WTC11 (cell line): ENCODE results near the gene EVC2. TPM values are rescaled to one million over a fixed set of nuclear protein-coding genes. Genes with fewer than 3 reads are reported as not detected.

Experiments used
- ATAC-seq: fragments of 200-7000 bp; cut with Tn5 transposase; 2 replicates; pipeline ENCODE4 v1.10.0; 2021; ENCODE audit warnings: mild to moderate bottlenecking, moderate library complexity
- CTCF ChIA-PET: fragments of 300-600 bp; sonication (Branson Sonifier 250); formaldehyde crosslinking; loops from one replicate; lab custom pipeline; 2021; ENCODE audit warnings: antibody characterized with exemption; lab: Charles Lee
- POLR2A ChIA-PET: fragments of 350-600 bp; sonication (Branson Sonifier 250); formaldehyde crosslinking; loops from one replicate; lab custom pipeline; 2021; ENCODE audit warnings: antibody characterized with exemption; lab: Charles Lee
- DNase-seq: peaks from one replicate; pipeline ENCODE4 v3.0.0; 2021; ENCODE audit warnings: low spot score
- H3K27ac Mint-ChIP-seq: 2 replicates; pipeline ENCODE4 v1.8.0; 2021; ENCODE audit warnings: mixed read lengths
- H3K27me3 Mint-ChIP-seq: 2 replicates; pipeline ENCODE4 v1.8.0; 2021; ENCODE audit warnings: low read depth, mild to moderate bottlenecking, moderate library complexity, mixed read lengths
- H3K36me3 Mint-ChIP-seq: 2 replicates; pipeline ENCODE4 v1.8.0; 2021; ENCODE audit warnings: mixed read lengths
- H3K4me1 Mint-ChIP-seq: 2 replicates; pipeline ENCODE4 v1.8.0; 2022; ENCODE audit warnings: mixed read lengths
- H3K4me3 Mint-ChIP-seq: 2 replicates; pipeline ENCODE4 v1.8.0; 2021; ENCODE audit warnings: mild to moderate bottlenecking, moderate library complexity, mixed read lengths
- H3K9me3 Mint-ChIP-seq: 2 replicates; pipeline ENCODE4 v1.8.0; 2021; ENCODE audit warnings: mixed read lengths
- ARID4B ChIP-seq: sonication (generic); formaldehyde crosslinking; IDR thresholded peaks from 2 replicates; pipeline ENCODE4 v1.8.0; 2023; ENCODE audit warnings: missing genetic modification reagents, mild to moderate bottlenecking, borderline replicate concordance
- CREM ChIP-seq: sonication (generic); formaldehyde crosslinking; IDR thresholded peaks from 2 replicates; pipeline ENCODE4 v1.8.1; 2022; ENCODE audit warnings: mild to moderate bottlenecking, missing genetic modification reagents, moderate library complexity
- E2F4 ChIP-seq: sonication (generic); formaldehyde crosslinking; IDR thresholded peaks from 2 replicates; pipeline ENCODE4 v1.8.1; 2022; ENCODE audit warnings: low read depth, mild to moderate bottlenecking, moderate library complexity, missing genetic modification reagents, borderline replicate concordance
- ESRRA ChIP-seq: sonication (generic); formaldehyde crosslinking; IDR thresholded peaks from 2 replicates; pipeline ENCODE4 v1.8.1; 2022; ENCODE audit warnings: mild to moderate bottlenecking, missing genetic modification reagents, borderline replicate concordance
- GRHL2 ChIP-seq: fragments of 250-450 bp; sonication (Bioruptor Pico); IDR thresholded peaks from 2 replicates; pipeline ENCODE4 v1.8.0; 2022; ENCODE audit warnings: mild to moderate bottlenecking, moderate library complexity; ENCODE audit not compliant: insufficient replicate concordance, severe bottlenecking
- HMGA2 ChIP-seq: fragments of 250-450 bp; sonication (Bioruptor Pico); IDR thresholded peaks from 2 replicates; pipeline ENCODE4 v1.4.0; 2021; ENCODE audit warnings: mild to moderate bottlenecking, moderate library complexity
- HMGXB4 ChIP-seq: sonication (generic); formaldehyde crosslinking; IDR thresholded peaks from 2 replicates; pipeline ENCODE4 v1.8.1; 2023; ENCODE audit warnings: mild to moderate bottlenecking, moderate library complexity, missing genetic modification reagents
- JAZF1 ChIP-seq: fragments of 250-450 bp; sonication (Bioruptor Pico); IDR thresholded peaks from 2 replicates; pipeline ENCODE4 v1.9.0; 2021; ENCODE audit warnings: moderate library complexity, mild to moderate bottlenecking, inconsistent platforms
- JUN ChIP-seq: sonication (generic); formaldehyde crosslinking; IDR thresholded peaks from 2 replicates; pipeline ENCODE4 v1.8.0; 2023; ENCODE audit warnings: mild to moderate bottlenecking, missing genetic modification reagents
- MAX ChIP-seq: sonication (generic); formaldehyde crosslinking; IDR thresholded peaks from 2 replicates; pipeline ENCODE4 v1.8.0; 2022; ENCODE audit warnings: mild to moderate bottlenecking, missing genetic modification reagents
- NFYB ChIP-seq: sonication (generic); formaldehyde crosslinking; conservative IDR thresholded peaks from 2 replicates; pipeline ENCODE4 v1.8.0; 2022; ENCODE audit warnings: low read depth, missing genetic modification reagents
- RORB ChIP-seq: fragments of 250-450 bp; sonication (Bioruptor Pico); IDR thresholded peaks from 2 replicates; pipeline ENCODE4 v1.9.0; 2021; ENCODE audit warnings: mild to moderate bottlenecking
- SMAD3 ChIP-seq: sonication (generic); formaldehyde crosslinking; IDR thresholded peaks from 2 replicates; pipeline ENCODE4 v1.8.0; 2022; ENCODE audit warnings: missing genetic modification reagents, mild to moderate bottlenecking, borderline replicate concordance
- SMAD4 ChIP-seq: sonication (generic); formaldehyde crosslinking; IDR thresholded peaks from 2 replicates; pipeline ENCODE4 v1.8.0; 2022; ENCODE audit warnings: mild to moderate bottlenecking, missing genetic modification reagents
- TEAD4 ChIP-seq: sonication (generic); formaldehyde crosslinking; IDR thresholded peaks from 2 replicates; pipeline ENCODE4 v1.8.0; 2022; ENCODE audit warnings: mild to moderate bottlenecking, missing genetic modification reagents
- ZNF121 ChIP-seq: sonication (generic); formaldehyde crosslinking; IDR thresholded peaks from 2 replicates; pipeline ENCODE4 v1.8.0; 2023; ENCODE audit warnings: missing genetic modification reagents
- ZNF317 ChIP-seq: sonication (generic); formaldehyde crosslinking; IDR thresholded peaks from 2 replicates; pipeline ENCODE4 v1.8.1; 2023; ENCODE audit warnings: low read depth, mild to moderate bottlenecking, moderate library complexity, missing genetic modification reagents, borderline replicate concordance
- ZNF396 ChIP-seq: fragments of 250-450 bp; sonication (Bioruptor Pico); IDR thresholded peaks from 2 replicates; pipeline ENCODE4 v1.8.0; 2021; ENCODE audit warnings: mild to moderate bottlenecking, moderate library complexity, borderline replicate concordance
- ZNF416 ChIP-seq: fragments of 250-450 bp; sonication (Bioruptor Pico); IDR thresholded peaks from 2 replicates; pipeline ENCODE4 v1.9.0; 2021; ENCODE audit warnings: mild to moderate bottlenecking, inconsistent platforms
- ZNF423 ChIP-seq: fragments of 250-450 bp; sonication (Bioruptor Pico); IDR thresholded peaks from 2 replicates; pipeline ENCODE4 v2.1.2; 2022; ENCODE audit warnings: mild to moderate bottlenecking, moderate library complexity
- ZNF512 ChIP-seq: sonication (generic); formaldehyde crosslinking; IDR thresholded peaks from 2 replicates; pipeline ENCODE4 v1.8.1; 2022; ENCODE audit warnings: missing genetic modification reagents, borderline replicate concordance
- ZSCAN18 ChIP-seq: fragments of 250-450 bp; sonication (Bioruptor Pico); IDR thresholded peaks from 2 replicates; pipeline ENCODE4 v2.1.2; 2022; ENCODE audit warnings: mild to moderate bottlenecking, moderate library complexity
- total RNA-seq: library from RNA; stranded (reverse); gene quantifications from 3 replicates; pipeline ENCODE4 v1.2.3, GENCODE V29; 2021

Gene EVC2
- total RNA-seq, 1 experiment from 2014 or later = 4.8 TPM

- POLR2A ChIA-PET = interaction anchor here (1.1 kb wide), 1 partner anchor 19 kb away, joined by 5 read pairs; no protein-coding TSS in a partner anchor
- TF ChIP-seq CREM (CRISPR knock-in tag) (no peak), NFYB (CRISPR knock-in tag) (no peak), JAZF1 (CRISPR knock-in tag) (no peak), ZNF416 (no peak), SMAD4 (CRISPR knock-in tag) (no peak), ZNF512 (CRISPR knock-in tag) (no peak), ZSCAN18 (CRISPR knock-in tag) (no peak), RORB (CRISPR knock-in tag) (no peak), MAX (peak; percentile 28), ZNF423 (CRISPR knock-in tag) (peak; percentile 82), ESRRA (CRISPR knock-in tag) (no peak), ZNF396 (CRISPR knock-in tag) (no peak), ZNF317 (CRISPR knock-in tag) (no peak; the same call in 1 of the 2 replicates), TEAD4 (CRISPR knock-in tag) (no peak), HMGXB4 (CRISPR knock-in tag) (no peak), JUN (CRISPR knock-in tag) (no peak), HMGA2 (CRISPR knock-in tag) (no peak), ARID4B (CRISPR knock-in tag) (no peak), ZNF121 (peak; percentile 82; the same call in 1 of the 2 replicates), SMAD3 (no peak), E2F4 (CRISPR knock-in tag) (no peak), GRHL2 (CRISPR knock-in tag) (no peak)
Observed at GRCh38 chr4:5707778-5708448, 446 bp downstream of the EVC2 start.

More at GRCh38 chr4:5707778-5708448, 446 bp downstream of the EVC2 start:
- ATAC-seq = peak; percentile 43
- CTCF ChIA-PET = interaction anchor here (0.8 to 1.4 kb wide), 7 partner anchors 11 to 657 kb away, joined by 3 to 6 read pairs (median 4); partner anchors contain the start of gene STK32B
- Mint-ChIP-seq H3K4me1 (peaks cover 19% of the 10 kb centered on the region), H3K36me3 (peaks cover 21% of the 10 kb centered on the region), H3K9me3 (peaks cover 19% of the 10 kb centered on the region), H3K27ac (no peak overlapping the region), H3K27me3 (peaks cover 54% of the 10 kb centered on the region), H3K4me3 (peak overlapping the region; percentile 66)
- DNase-seq = peak; percentile 39
